HG03354 (cell line): ENCODE results near the gene CD200R1.

Experiments used
- ATAC-seq: cut with Tn5 transposase; IDR thresholded peaks from one replicate; pipeline ENCODE4 v1.9.1; 2021; ENCODE audit warnings: mild to moderate bottlenecking; ENCODE audit not compliant: unreplicated experiment, poor library complexity, severe bottlenecking

The CD200R1 gene

GRCh38 chr3:112974894-112975293, at the start of gene CD200R1:
Gene CD200R1 (minus strand): TSS chr3:112975103. CDS start chr3:112974857, 246 bp downstream.
- no peak for ATAC-seq

- no peak for ATAC-seq
Observed at GRCh38 chr3:113021471-113021870, 46.6 kb upstream of the CD200R1 start.

- peak; percentile 94 for ATAC-seq
Observed at GRCh38 chr3:113019182-113020137, 44.6 kb upstream of the CD200R1 start.

GRCh38 chr3:113018536-113019181, 43.8 kb upstream of the CD200R1 start:
- ATAC-seq = peak; percentile 12

- ATAC-seq = no peak
Observed at GRCh38 chr3:113013593-113013992, 38.7 kb upstream of the CD200R1 start.

GRCh38 chr3:113008117-113008516, 33.2 kb upstream of the CD200R1 start:
- ATAC-seq = no peak

- ATAC-seq = no peak
Observed at GRCh38 chr3:113006359-113007056, 31.6 kb upstream of the CD200R1 start.

- ATAC-seq = no peak
Observed at GRCh38 chr3:113005611-113006010, 30.7 kb upstream of the CD200R1 start.

GRCh38 chr3:113002679-113003078, 27.8 kb upstream of the CD200R1 start:
- no peak for ATAC-seq

GRCh38 chr3:113002037-113002436, 27.1 kb upstream of the CD200R1 start:
- ATAC-seq = no peak

- ATAC-seq = no peak
Observed at GRCh38 chr3:113000691-113001090, 25.8 kb upstream of the CD200R1 start.

GRCh38 chr3:112995800-112996199, 20.9 kb upstream of the CD200R1 start:
- ATAC-seq = no peak

- ATAC-seq = peak; percentile 93
Observed at GRCh38 chr3:112990672-112991602, 16.0 kb upstream of the CD200R1 start, which contains the start of gene GTPBP8. Gene GTPBP8 (plus strand): TSS chr3:112990984. CDS start chr3:112991000, 16 bp downstream.

GRCh38 chr3:112987710-112988334, 12.9 kb upstream of the CD200R1 start:
- no peak for ATAC-seq

- ATAC-seq = no peak
Observed at GRCh38 chr3:112984485-112984884, 9.6 kb upstream of the CD200R1 start.

- no peak for ATAC-seq
Observed at GRCh38 chr3:112982710-112983109, 7.8 kb upstream of the CD200R1 start.

- no peak for ATAC-seq
Observed at GRCh38 chr3:112980080-112980479, 5.2 kb upstream of the CD200R1 start.

GRCh38 chr3:112979244-112979832, 4.4 kb upstream of the CD200R1 start:
- ATAC-seq = no peak
